HepG2 (cell line): Measurements from ENCODE around the gene RPP14. TPM values are rescaled to one million over a fixed set of nuclear protein-coding genes. Genes with fewer than 3 reads are reported as not detected.
A peak's percentile ranks its signal among the peaks of the same experiment; 100 is the strongest.

Experiments used
- GPN1 ChIP-seq: sonication (generic); formaldehyde crosslinking; IDR thresholded peaks from 2 replicates; pipeline ENCODE4 v1.5.1; 2020; ENCODE audit warnings: missing genetic modification reagents, borderline replicate concordance
- ISL2 ChIP-seq: sonication (generic); formaldehyde crosslinking; IDR thresholded peaks from 2 replicates; pipeline ENCODE4 v1.5.0; 2020; ENCODE audit warnings: missing genetic modification reagents
- KAT8 ChIP-seq: IDR thresholded peaks from 2 replicates; pipeline ENCODE4 v1.6.1; 2016; ENCODE audit warnings: missing genetic modification reagents, missing compliant biosample characterization
- NFE2L1 ChIP-seq: sonication (generic); formaldehyde crosslinking; IDR thresholded peaks from 2 replicates; pipeline ENCODE4 v1.4.0; 2020; ENCODE audit warnings: missing genetic modification reagents, mild to moderate bottlenecking, borderline replicate concordance
- SP5 ChIP-seq: IDR thresholded peaks from 2 replicates; pipeline ENCODE4 v1.6.1; 2016; ENCODE audit warnings: low read depth, borderline replicate concordance
- STAG1 ChIP-seq: sonication (generic); formaldehyde crosslinking; IDR thresholded peaks from 2 replicates; pipeline ENCODE4 v1.4.0; 2020; ENCODE audit warnings: missing genetic modification reagents
- TEAD3 ChIP-seq: optimal IDR thresholded peaks from 2 replicates; pipeline ENCODE3; 2016; ENCODE audit warnings: borderline replicate concordance
- ZNF430 ChIP-seq: sonication (generic); formaldehyde crosslinking; IDR thresholded peaks from 2 replicates; pipeline ENCODE4 v1.9.0; 2021; ENCODE audit warnings: mild to moderate bottlenecking, missing genetic modification reagents
- ZNF749 ChIP-seq: sonication (generic); formaldehyde crosslinking; IDR thresholded peaks from 2 replicates; pipeline ENCODE4 v1.8.0; 2022; ENCODE audit warnings: mild to moderate bottlenecking, missing genetic modification reagents, moderate library complexity, borderline replicate concordance
- ZNF777 ChIP-seq: sonication (generic); formaldehyde crosslinking; IDR thresholded peaks from 2 replicates; pipeline ENCODE4 v1.4.0; 2020; ENCODE audit warnings: missing genetic modification reagents
- polyA plus RNA-seq, 8 experiments: library from polyadenylated mRNA; depleted of rRNA in 3 of 8; stranded (reverse) in 7 of 8; unstranded in 1 of 8; fragments of >200 nt; fragmentation: Illumina TruSeq in 4 of 8; extraction: Trizol in 4 of 8; gene quantifications; 2 replicates each; pipeline versions ENCODE4 v1.2.1 to v1.2.3, GENCODE V29; 2011 to 2016; ENCODE audit warnings: low read depth in 4 of 8, missing spikeins in 1 of 8, mixed read lengths in 1 of 8; ENCODE audit not compliant: insufficient read depth in 1 of 8
- total RNA-seq, 5 experiments: library from RNA; depleted of rRNA; stranded (reverse); fragments of >200 nt; fragmentation: Illumina TruSeq; extraction: Trizol; gene quantifications; 2 replicates each; pipeline ENCODE4 v1.2.3, GENCODE V29; 2016; ENCODE audit warnings: low read depth in 1 of 5
- TF ChIP-seq, protein P1 (sequence below): sonication (generic); formaldehyde crosslinking; IDR thresholded peaks from 2 replicates; pipeline ENCODE4 v1.9.0; 2022; ENCODE audit warnings: missing genetic modification reagents, mild to moderate bottlenecking, borderline replicate concordance
- TF ChIP-seq, protein P2 (sequence below): sonication (generic); formaldehyde crosslinking; IDR thresholded peaks from 2 replicates; pipeline ENCODE4 v1.4.0; 2020; ENCODE audit warnings: mild to moderate bottlenecking, low read depth, missing genetic modification reagents
- TF ChIP-seq, protein P3 (sequence below): sonication (generic); formaldehyde crosslinking; IDR thresholded peaks from 2 replicates; pipeline ENCODE4 v1.4.0; 2020; ENCODE audit warnings: mild to moderate bottlenecking, low read depth, missing genetic modification reagents
- TF ChIP-seq, protein P4 (sequence below): sonication (generic); formaldehyde crosslinking; IDR thresholded peaks from 2 replicates; pipeline ENCODE4 v1.5.0; 2020; ENCODE audit warnings: missing genetic modification reagents
- TF ChIP-seq, protein P5 (sequence below): sonication (generic); formaldehyde crosslinking; IDR thresholded peaks from 2 replicates; pipeline ENCODE4 v1.4.0; 2020; ENCODE audit warnings: low read depth, mild to moderate bottlenecking, missing genetic modification reagents

RPP14 gene
- total and polyA plus RNA-seq, 2 of the 13 experiments (the other 11 are each of a cell fraction or from before 2014, with no cell fraction given): 15.4 to 16.2 TPM

DNA sequence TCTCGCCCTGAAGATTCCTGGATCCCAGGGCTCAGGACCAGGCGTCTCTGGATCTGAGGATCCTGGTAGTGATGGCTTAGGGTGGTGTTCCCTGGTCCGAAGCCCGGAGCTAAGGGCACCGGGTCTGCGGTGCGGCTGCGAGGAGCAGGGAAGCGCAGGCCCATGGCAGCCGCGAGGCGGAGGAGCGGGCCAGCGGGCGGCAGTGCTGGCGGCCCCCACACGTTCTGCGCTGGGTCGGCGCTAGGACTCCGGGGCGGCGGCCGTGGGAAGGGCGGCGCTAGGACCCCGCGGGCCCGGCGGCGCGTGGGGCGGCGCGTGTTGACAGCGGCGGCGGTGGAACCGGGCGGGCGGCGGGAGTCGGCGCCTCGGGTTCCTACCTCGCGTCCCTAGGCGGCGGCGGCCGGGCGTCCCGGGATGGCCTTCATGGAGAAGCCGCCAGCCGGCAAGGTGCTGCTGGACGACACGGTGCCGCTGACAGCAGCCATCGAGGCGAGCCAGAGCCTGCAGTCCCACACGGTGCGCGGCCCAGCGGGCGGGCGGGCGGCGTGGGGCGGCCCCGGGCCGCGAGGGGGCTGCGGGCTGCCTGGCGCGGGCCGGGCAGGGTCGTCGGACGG is 26.6 kb downstream of the RPP14 start, which contains the start of gene PXK (continued):
- TF ChIP-seq, protein P1, sequence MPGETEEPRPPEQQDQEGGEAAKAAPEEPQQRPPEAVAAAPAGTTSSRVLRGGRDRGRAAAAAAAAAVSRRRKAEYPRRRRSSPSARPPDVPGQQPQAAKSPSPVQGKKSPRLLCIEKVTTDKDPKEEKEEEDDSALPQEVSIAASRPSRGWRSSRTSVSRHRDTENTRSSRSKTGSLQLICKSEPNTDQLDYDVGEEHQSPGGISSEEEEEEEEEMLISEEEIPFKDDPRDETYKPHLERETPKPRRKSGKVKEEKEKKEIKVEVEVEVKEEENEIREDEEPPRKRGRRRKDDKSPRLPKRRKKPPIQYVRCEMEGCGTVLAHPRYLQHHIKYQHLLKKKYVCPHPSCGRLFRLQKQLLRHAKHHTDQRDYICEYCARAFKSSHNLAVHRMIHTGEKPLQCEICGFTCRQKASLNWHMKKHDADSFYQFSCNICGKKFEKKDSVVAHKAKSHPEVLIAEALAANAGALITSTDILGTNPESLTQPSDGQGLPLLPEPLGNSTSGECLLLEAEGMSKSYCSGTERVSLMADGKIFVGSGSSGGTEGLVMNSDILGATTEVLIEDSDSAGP (CRISPR knock-in tag): peak; percentile 52
- TF ChIP-seq, protein P2, sequence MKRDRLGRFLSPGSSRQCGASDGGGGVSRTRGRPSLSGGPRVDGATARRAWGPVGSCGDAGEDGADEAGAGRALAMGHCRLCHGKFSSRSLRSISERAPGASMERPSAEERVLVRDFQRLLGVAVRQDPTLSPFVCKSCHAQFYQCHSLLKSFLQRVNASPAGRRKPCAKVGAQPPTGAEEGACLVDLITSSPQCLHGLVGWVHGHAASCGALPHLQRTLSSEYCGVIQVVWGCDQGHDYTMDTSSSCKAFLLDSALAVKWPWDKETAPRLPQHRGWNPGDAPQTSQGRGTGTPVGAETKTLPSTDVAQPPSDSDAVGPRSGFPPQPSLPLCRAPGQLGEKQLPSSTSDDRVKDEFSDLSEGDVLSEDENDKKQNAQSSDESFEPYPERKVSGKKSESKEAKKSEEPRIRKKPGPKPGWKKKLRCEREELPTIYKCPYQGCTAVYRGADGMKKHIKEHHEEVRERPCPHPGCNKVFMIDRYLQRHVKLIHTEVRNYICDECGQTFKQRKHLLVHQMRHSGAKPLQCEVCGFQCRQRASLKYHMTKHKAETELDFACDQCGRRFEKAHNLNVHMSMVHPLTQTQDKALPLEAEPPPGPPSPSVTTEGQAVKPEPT (CRISPR knock-in tag): no peak
- TF ChIP-seq, protein P3, sequence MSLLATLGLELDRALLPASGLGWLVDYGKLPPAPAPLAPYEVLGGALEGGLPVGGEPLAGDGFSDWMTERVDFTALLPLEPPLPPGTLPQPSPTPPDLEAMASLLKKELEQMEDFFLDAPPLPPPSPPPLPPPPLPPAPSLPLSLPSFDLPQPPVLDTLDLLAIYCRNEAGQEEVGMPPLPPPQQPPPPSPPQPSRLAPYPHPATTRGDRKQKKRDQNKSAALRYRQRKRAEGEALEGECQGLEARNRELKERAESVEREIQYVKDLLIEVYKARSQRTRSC (CRISPR knock-in tag): no peak
- TF ChIP-seq, protein P4, sequence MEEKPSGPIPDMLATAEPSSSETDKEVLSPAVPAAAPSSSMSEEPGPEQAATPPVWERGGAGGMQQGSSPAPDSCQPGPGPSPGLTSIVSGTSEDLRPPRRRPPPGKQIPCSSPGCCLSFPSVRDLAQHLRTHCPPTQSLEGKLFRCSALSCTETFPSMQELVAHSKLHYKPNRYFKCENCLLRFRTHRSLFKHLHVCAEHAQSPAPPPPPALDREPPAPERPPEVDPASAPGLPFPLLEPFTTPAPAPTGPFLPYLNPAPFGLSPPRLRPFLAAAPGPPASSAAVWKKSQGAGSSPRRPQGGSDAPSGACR (CRISPR knock-in tag): no peak
- TF ChIP-seq ZNF777 (CRISPR knock-in tag) (peak; percentile 66), ZNF749 (CRISPR knock-in tag) (0 out of 2 replicates have a peak, but pooled peaks have one; percentile 53), TEAD3 (CRISPR knock-in tag) (no peak), GPN1 (CRISPR knock-in tag) (no peak), ISL2 (CRISPR knock-in tag) (no peak), NFE2L1 (CRISPR knock-in tag) (no peak), STAG1 (CRISPR knock-in tag) (no peak; the same call in 1 of the 2 replicates), ZNF430 (CRISPR knock-in tag) (no peak), KAT8 (peak; percentile 31; the same call in 1 of the 2 replicates), SP5 (CRISPR knock-in tag) (no peak)
- TF ChIP-seq, protein P5, sequence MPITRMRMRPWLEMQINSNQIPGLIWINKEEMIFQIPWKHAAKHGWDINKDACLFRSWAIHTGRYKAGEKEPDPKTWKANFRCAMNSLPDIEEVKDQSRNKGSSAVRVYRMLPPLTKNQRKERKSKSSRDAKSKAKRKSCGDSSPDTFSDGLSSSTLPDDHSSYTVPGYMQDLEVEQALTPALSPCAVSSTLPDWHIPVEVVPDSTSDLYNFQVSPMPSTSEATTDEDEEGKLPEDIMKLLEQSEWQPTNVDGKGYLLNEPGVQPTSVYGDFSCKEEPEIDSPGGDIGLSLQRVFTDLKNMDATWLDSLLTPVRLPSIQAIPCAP (CRISPR knock-in tag): no peak
